Activated CD8-positive, alpha-beta memory T cell treated with anti-CD3 and anti-CD28 coated beads, Interleukin-2, amount 50 U/mL, for 1 hour (primary cell): ENCODE results near the gene GNPAT.

Experiments used
- DNase-seq: peaks from one replicate; pipeline ENCODE4 v3.0.0-alpha.2; 2020; ENCODE audit errors: extremely low read depth

GNPAT gene

GRCh38 chr1:231213831-231214573 lies 27.0 kb upstream of the GNPAT start:
- no peak for DNase-seq

DNA sequence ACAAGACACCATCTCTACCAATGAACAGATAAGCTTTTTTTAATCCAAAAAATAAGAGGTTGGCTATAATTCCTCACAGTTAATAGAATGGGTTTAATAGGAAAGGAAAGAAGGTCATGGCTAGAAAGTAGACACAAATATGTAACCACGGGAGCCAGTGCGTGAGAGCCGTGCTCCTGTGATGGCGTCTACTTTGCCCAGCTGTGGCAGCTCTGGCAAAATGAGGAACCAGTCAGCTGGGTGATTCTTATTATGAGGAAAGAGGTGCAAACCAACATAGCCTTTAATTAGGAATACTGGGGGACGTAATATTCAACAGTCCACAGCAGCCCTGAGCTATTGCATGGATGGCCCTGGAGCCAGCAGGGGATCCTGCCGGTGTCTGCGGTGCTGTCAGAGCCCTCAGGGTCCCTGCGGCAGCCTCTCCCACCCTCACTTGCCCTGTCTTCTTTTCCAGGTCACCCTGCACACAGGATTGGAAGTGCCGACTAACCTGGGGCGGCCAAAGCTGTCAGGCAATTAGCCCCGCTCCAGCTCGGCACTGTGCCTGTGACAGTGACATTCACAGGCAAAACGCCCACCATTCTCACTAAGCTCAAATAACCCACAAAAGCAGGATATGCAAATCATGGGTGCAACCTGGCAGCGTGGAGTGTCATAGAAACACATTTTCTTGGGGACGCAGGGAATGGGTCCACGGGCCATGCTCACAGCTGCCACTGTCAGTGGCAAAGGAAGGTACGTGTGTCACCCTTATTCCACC lies 25.9 kb upstream of the GNPAT start:
- DNase-seq: no peak

DNA sequence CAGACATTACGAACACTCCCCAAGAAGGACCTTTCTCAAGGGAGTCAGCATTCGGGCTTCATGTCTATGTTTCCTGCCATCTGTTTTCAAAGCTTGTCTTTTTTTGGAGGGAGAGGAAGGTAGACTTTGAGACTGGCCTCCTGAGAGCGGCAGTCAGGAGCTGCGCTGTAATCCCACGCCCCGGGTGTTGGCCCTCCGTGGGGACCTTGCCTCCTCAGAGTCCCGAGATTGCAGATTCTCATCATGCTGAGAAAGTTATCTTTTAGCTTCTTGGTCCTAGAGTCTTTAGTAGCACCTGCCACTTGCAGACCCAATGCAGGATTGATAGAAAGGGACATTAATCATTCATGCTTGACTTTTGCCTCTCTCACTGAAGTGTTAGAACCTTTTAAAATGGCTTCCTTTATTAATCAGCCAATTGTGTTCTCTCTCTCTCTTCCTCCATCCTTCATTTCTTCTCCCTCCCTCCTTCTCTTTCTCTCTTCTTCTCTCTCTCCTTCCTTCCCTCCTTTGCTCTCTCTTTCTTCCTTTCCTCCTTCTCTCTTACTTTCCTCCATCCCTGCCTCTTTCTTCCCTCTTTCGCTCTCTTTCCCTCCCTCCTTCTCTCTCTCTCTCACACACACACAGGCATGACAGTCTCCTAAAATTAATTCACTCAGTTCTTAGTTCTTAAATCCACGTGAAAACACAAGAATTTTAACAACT lies 25.2 kb upstream of the GNPAT start:
- no peak for DNase-seq

DNA sequence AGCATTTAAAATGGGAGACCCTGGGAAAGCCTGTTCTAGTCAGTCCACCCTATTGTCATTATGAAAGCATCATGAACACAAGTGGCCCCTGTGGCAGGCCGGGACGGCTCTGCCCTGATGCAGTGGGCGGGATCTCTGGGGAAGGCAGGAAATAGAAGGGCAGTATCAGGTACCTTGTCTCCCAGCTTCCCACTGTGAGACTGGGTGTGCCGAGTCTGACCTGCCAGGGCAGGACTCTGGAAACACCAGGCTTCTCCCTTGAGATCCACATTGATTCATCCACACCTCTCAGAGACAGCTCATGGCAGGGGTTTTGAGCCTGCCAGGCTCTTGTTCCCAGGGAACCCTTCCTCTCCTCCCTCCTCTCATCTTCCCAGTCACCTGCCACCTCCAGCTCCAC lies 24.5 kb upstream of the GNPAT start:
- DNase-seq: no peak

DNA sequence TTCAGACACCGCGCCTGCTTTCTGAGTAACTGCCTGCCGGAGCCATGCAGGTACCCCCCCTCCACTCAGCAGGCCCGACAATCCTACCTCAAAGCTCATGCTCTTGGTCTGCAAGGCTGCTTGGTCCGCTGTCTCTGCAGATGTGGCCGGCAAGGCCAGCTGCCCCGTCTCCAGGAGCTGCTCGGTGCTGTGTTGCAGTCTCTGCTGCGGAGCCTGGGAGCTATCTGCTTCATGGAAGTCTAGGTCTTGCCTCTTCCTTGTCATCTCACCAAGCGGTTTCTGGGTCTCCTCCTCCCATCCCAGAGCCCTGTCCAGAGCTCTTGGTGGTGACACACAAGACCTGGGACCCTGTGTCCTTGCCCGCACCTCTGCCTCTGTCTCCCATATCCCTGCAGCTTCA lies 24.0 kb upstream of the GNPAT start:
- DNase-seq: no peak

- no peak for DNase-seq
Measured at GRCh38 chr1:231218078-231218477, 22.9 kb upstream of the GNPAT start.

- no peak for DNase-seq
Measured at GRCh38 chr1:231219422-231220401, 21.3 kb upstream of the GNPAT start.

- no peak for DNase-seq
Measured at GRCh38 chr1:231220801-231221200, 20.2 kb upstream of the GNPAT start.

- no peak for DNase-seq
Measured at GRCh38 chr1:231226156-231226555, 14.9 kb upstream of the GNPAT start.

- no peak for DNase-seq
Measured at GRCh38 chr1:231231511-231231910, 9.5 kb upstream of the GNPAT start.

- DNase-seq: no peak
Measured at GRCh38 chr1:231232870-231233734, 7.9 kb upstream of the GNPAT start.

DNA sequence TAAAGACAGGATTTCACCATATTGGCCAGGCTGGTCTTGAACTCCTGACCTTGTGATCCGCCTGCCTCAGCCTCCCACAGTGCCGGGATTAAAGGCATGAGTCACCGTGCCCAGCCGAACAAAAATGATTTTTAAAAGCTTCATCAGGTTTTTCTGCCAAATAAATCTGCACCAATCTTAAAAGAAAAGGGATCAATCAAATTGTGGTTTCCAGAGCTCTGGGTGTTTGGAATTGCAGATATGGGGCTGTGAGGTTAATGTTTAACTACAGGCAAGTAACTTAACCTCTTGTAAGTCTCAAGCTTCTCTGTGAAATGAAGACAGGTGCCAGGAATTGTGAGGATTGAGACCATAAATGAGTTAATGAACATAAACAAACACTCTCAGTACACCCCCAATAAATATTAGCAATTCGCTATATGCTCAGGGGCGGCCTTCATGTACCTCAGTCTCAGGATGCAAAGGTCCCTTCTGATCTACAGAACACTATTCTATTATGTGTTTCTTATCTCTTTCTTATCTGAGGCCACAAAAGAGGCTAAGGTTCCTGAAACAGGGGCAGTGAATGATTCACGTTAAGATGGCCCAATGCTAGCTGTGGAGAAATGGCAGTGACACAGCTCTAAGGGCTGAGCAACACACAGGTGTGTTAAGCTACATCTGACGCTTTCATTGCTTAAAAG lies 7.1 kb upstream of the GNPAT start:
- DNase-seq: no peak

DNA sequence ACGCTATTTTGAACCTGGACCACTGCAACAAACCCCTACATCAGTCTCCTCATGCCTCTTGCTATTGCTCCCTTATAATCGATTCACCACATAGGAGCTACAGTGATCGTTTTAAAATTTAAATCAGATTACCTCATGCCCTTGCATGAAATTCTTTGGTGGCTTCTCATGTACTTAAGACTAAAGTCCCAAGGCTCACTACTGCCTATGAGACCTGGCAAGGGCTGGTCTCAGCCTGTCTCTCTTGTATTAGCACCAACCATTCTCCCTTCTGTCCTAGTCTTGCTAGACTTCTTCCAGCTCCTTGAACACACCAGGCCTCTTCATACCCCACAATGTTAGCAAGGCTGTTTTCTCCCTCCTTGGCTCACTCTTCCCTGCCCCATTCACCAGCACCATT lies 6.5 kb upstream of the GNPAT start:
- DNase-seq: no peak

DNA sequence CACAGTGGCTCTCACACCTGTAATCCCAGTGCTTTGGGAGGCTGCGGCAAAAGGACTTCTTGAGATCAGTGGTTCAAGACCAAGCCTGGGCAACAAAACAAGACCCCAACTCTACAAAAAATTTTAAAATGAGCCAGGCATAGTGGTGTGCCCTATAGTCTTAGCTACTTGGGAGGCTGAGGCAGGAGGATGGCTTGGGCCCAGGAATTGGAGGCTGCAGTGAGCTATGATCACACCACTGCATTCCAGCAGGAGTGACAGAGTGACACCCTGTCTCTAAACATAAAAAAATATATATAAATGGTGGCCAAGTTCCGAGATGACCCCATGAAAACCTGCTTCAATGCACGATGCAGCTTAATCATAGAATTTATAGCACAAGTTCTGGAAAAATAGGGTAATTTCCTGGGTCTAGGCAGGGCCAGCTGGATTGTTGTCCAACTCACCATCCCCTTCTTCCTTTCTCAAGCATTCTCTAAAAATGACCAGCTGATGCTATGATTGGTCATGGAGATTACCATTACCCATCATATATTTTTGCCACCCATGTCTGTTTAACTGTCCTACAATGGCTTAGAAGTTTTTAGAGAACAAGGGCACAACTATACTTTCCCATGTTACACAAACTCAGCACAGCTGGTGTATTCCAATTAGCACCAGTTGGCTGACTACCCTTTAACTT lies 5.3 kb upstream of the GNPAT start:
- no peak for DNase-seq

DNA sequence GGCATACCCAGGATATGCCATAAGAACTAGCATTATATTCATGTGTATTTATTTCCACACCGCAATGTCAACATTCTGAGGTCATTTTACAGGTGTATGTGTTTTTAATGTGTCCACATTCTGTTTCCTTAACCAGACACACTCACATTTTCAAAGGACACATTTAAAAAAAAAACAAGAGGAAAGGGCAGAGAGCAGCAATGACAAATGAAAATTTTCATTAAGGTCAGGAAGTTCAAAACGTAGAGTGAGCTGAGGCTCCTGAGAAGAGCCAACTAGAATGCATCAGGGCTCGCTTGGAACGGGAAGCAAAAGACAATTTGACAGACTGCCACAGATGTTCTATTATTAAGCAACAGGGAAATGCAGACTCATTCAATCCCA lies 4.8 kb upstream of the GNPAT start:
- DNase-seq: no peak

DNA sequence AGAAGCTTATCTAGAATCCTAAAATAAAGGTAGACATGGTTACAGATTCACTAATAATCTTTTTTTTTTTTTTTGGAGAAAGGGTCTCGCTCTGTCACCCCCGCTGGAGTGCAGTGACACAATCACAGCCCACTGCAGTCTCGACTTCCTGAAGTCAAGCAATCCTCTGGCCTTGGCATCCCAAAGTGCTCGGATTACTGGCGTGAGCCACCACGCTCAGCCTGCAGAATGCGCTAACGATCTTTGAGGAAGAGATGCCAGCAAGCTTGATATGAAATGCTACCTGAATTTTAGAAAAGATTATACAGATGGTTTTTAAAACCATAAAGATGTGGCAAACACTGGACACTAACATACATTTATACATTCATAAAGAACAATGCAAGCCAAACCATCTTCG lies 4.1 kb upstream of the GNPAT start:
- DNase-seq: no peak

DNA sequence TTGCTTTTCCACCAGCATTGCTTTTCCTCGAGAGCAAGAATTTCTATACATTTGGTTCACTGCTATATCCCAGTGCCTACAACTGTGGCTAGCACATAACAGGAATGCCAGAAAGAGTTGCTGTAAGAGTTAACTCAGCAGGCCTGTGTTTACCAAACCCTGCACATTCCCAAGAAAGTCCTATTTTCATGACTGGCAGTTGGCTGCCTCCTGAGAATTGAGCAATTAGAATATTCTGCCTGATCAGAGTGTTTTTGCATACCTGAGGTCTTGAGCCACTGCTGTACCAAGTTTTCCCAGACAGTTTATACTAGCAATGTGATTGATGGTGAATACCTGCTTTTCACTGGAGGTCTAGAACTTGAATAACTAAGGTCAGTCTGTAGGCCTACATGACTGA lies 2.7 kb upstream of the GNPAT start:
- DNase-seq: no peak

GRCh38 chr1:231240531-231240882 lies 505 bp upstream of the GNPAT start:
- DNase-seq: no peak

DNA sequence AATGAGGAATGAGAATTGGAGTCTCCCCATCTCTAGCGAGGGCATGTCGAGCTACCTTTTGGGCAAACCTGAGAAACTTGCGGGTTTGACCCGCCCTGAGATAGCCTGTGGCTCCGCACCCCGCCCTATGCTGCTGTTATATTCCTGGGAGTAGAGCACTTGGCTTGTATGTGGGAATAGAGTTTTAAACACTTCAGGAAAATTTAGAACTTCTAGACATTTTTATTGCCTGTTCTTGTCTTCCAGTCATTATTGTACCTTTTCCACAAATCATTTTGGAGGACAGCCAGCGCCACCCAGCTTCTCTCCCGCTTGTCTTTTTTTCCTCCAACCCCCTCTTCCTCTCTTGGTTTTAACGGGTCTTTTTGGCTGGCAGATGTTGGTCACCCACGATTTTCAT lies 738 bp downstream of the GNPAT start:
- DNase-seq: no peak
